HEK293 (cell line): ENCODE measurements around the gene C6orf120.
A peak's percentile ranks its signal among the peaks of the same experiment; 100 is the strongest.

Experiments
- CTCF ChIA-PET: fragments of 350-600 bp; formaldehyde crosslinking; extraction: SDS; loops from one replicate; lab custom pipeline; 2021; ENCODE audit warnings: antibody characterized with exemption; lab: Yijun Ruan, JAX
- POLR2A ChIA-PET: fragments of 300-600 bp; formaldehyde crosslinking; extraction: SDS; loops from one replicate; lab custom pipeline; 2020; ENCODE audit warnings: antibody characterized with exemption, inconsistent platforms; lab: Yijun Ruan, JAX
- H3K27ac ChIP-seq: fragments of 200-500 bp; sonication (Bioruptor generic); 2 replicates; pipeline ENCODE4 v1.5.1; 2014; ENCODE audit warnings: low read depth, low read length, control low read depth, inconsistent platforms; ENCODE audit errors: extremely low read depth
- H3K36me3 ChIP-seq, 2 experiments: fragments of 200-500 bp in 1 of 2; sonication (Bioruptor generic) in 1 of 2; 1 replicate in 1 of 2; 2 replicates in 1 of 2; pipeline ENCODE4 v1.5.1; 2014 to 2017; ENCODE audit warnings: inconsistent platforms in 2 of 2, low read length in 2 of 2; ENCODE audit not compliant: control insufficient read depth in 2 of 2, insufficient read depth in 1 of 2
- H3K4me1 ChIP-seq: fragments of 200-500 bp; sonication (Bioruptor generic); 2 replicates; pipeline ENCODE4 v1.5.1; 2014; ENCODE audit warnings: mild to moderate bottlenecking, low read length, inconsistent platforms; ENCODE audit not compliant: control insufficient read depth, insufficient read depth
- H3K4me3 ChIP-seq: 2 replicates; pipeline ENCODE4 v1.5.1; 2011; ENCODE audit warnings: low read depth, mild to moderate bottlenecking, control low read depth, low read length, moderate library complexity
- H3K9me3 ChIP-seq: fragments of 200-500 bp; sonication (Bioruptor generic); 2 replicates; pipeline ENCODE4 v1.5.1; 2014; ENCODE audit warnings: low read depth, low read length, inconsistent platforms; ENCODE audit not compliant: control insufficient read depth, insufficient read depth
- BCL11A ChIP-seq: fragments of 450-650 bp; formaldehyde crosslinking; IDR thresholded peaks from 2 replicates; pipeline ENCODE4 v1.5.1; 2016; ENCODE audit warnings: low read depth, missing biosample characterization, missing genetic modification characterization
- OSR2 ChIP-seq: fragments of 450-650 bp; formaldehyde crosslinking; IDR thresholded peaks from 2 replicates; pipeline ENCODE4 v1.5.1; 2016; ENCODE audit warnings: missing biosample characterization, missing genetic modification characterization
- SP3 ChIP-seq: fragments of 450-650 bp; formaldehyde crosslinking; IDR thresholded peaks from 2 replicates; pipeline ENCODE4 v1.5.1; 2016; ENCODE audit warnings: missing biosample characterization, missing genetic modification characterization
- WT1 ChIP-seq: fragments of 450-650 bp; formaldehyde crosslinking; IDR thresholded peaks from 2 replicates; pipeline ENCODE4 v1.5.1; 2016; ENCODE audit warnings: missing biosample characterization, missing genetic modification characterization
- ZBTB11 ChIP-seq: fragments of 450-650 bp; formaldehyde crosslinking; conservative IDR thresholded peaks from 2 replicates; pipeline ENCODE4 v1.5.1; 2016; ENCODE audit warnings: low read depth, missing biosample characterization, missing genetic modification characterization
- ZNF16 ChIP-seq: fragments of 450-650 bp; formaldehyde crosslinking; IDR thresholded peaks from 2 replicates; pipeline ENCODE4 v1.5.1; 2016; ENCODE audit warnings: low read depth, missing biosample characterization, missing genetic modification characterization
- ZNF335 ChIP-seq: fragments of 450-650 bp; formaldehyde crosslinking; conservative IDR thresholded peaks from 2 replicates; pipeline ENCODE4 v1.5.1; 2016; ENCODE audit warnings: missing biosample characterization, missing genetic modification characterization
- ZNF362 ChIP-seq: fragments of 450-650 bp; formaldehyde crosslinking; IDR thresholded peaks from 2 replicates; pipeline ENCODE4 v1.5.1; 2016; ENCODE audit warnings: missing biosample characterization, missing genetic modification characterization
- ZNF623 ChIP-seq: fragments of 450-650 bp; formaldehyde crosslinking; IDR thresholded peaks from 2 replicates; pipeline ENCODE4 v1.5.1; 2016; ENCODE audit warnings: missing biosample characterization, missing genetic modification characterization
- ZNF660 ChIP-seq: fragments of 450-650 bp; IDR thresholded peaks from 2 replicates; pipeline ENCODE4 v1.5.1; 2018; ENCODE audit warnings: missing biosample characterization, mild to moderate bottlenecking, missing genetic modification characterization
- ZNF692 ChIP-seq: fragments of 450-650 bp; formaldehyde crosslinking; IDR thresholded peaks from 2 replicates; pipeline ENCODE4 v1.5.1; 2016; ENCODE audit warnings: missing biosample characterization, missing genetic modification characterization
- ZXDB ChIP-seq: fragments of 450-650 bp; formaldehyde crosslinking; IDR thresholded peaks from 2 replicates; pipeline ENCODE4 v1.5.1; 2016; ENCODE audit warnings: missing biosample characterization, missing genetic modification characterization
- TF ChIP-seq, protein P1 (sequence below): fragments of 450-650 bp; formaldehyde crosslinking; IDR thresholded peaks from 2 replicates; pipeline ENCODE4 v1.5.1; 2016; ENCODE audit warnings: missing biosample characterization, missing genetic modification characterization
- TF ChIP-seq, protein P2 (sequence below): fragments of 450-650 bp; formaldehyde crosslinking; IDR thresholded peaks from 2 replicates; pipeline ENCODE4 v1.5.1; 2017; ENCODE audit warnings: missing biosample characterization, mild to moderate bottlenecking, missing genetic modification characterization, moderate library complexity

The C6orf120 gene

DNA sequence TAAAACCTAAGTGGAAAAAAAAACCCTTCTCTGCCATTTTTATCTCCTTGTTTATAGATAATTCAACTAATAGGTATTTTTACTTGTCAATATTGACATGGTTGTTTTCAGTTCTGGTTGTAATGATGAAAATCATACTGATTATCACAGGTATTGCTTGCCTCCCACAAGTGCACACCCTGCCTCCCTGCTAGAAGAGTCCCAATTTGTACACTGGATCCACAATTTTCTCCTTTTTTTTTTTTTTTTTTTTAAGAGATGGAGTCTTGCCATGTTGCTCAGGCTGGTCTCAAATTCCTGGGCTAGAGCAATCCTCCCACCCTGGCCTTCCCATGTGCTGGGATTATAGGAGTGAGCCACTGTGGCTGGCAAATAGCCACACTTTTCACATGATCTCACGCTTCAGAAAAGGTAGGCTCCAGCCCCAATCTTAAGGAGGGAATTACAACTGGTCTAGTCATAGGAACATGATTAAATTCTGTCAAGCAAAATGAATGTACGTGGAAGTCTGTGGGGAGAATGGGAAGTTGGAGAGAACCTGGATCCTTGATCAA, 37.1 kb downstream of the C6orf120 start (continued):
- TF ChIP-seq ZBTB11 (tag by site-specific recombination), result no peak
- TF ChIP-seq, protein P1, sequence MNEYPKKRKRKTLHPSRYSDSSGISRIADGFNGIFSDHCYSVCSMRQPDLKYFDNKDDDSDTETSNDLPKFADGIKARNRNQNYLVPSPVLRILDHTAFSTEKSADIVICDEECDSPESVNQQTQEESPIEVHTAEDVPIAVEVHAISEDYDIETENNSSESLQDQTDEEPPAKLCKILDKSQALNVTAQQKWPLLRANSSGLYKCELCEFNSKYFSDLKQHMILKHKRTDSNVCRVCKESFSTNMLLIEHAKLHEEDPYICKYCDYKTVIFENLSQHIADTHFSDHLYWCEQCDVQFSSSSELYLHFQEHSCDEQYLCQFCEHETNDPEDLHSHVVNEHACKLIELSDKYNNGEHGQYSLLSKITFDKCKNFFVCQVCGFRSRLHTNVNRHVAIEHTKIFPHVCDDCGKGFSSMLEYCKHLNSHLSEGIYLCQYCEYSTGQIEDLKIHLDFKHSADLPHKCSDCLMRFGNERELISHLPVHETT (tag by site-specific recombination), result no peak
- no peak for TF ChIP-seq OSR2 (tag by site-specific recombination)
- TF ChIP-seq ZNF335 (tag by site-specific recombination), result peak; percentile 35; the same call in 1 of the 2 replicates
- TF ChIP-seq ZNF692 (tag by site-specific recombination), result 0 out of 2 replicates have a peak, but pooled peaks have one; percentile 8
- TF ChIP-seq, protein P2, sequence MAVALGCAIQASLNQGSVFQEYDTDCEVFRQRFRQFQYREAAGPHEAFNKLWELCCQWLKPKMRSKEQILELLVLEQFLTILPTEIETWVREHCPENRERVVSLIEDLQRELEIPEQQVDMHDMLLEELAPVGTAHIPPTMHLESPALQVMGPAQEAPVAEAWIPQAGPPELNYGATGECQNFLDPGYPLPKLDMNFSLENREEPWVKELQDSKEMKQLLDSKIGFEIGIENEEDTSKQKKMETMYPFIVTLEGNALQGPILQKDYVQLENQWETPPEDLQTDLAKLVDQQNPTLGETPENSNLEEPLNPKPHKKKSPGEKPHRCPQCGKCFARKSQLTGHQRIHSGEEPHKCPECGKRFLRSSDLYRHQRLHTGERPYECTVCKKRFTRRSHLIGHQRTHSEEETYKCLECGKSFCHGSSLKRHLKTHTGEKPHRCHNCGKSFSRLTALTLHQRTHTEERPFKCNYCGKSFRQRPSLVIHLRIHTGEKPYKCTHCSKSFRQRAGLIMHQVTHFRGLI (tag by site-specific recombination), result no peak
- no peak for TF ChIP-seq ZNF660
- TF ChIP-seq ZNF362 (tag by site-specific recombination), result 0 out of 2 replicates have a peak, but pooled peaks have one; percentile 55
- no peak for TF ChIP-seq BCL11A (tag by site-specific recombination)
- TF ChIP-seq WT1 (tag by site-specific recombination), result peak; percentile 88
- peak; percentile 36; the same call in 1 of the 2 replicates for TF ChIP-seq ZXDB (tag by site-specific recombination)

DNA sequence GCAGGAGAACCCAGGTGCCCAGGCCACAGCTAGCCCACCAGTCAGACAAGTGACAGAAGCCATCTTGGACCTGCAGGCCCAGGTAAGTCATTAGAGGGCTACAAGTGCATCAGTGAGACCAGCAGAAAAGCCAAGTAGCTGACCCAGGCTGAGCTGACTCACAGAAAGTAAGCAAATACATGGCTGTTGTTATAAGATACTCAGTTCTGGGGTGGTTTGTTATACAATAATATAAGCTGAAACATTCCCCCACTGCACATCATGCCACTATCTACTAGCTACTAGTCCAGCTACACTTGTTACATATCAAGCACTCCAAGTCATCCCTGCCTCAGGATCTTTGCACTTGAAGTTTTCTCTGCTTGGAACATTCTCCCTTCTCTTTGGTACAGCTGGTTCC, 39.4 kb downstream of the C6orf120 start:
- POLR2A ChIA-PET, result no interaction called here
- no peak overlapping the region for H3K27ac ChIP-seq
- CTCF ChIA-PET, result interaction anchor here (0.9 kb wide), 1 partner anchor 50 kb away, joined by 3 read pairs; no protein-coding TSS in a partner anchor
- TF ChIP-seq SP3 (tag by site-specific recombination) (no peak), ZNF16 (tag by site-specific recombination) (no peak), ZNF623 (peak; percentile 55), BCL11A (tag by site-specific recombination) (no peak)
- no peaks in the 10 kb centered on the region for H3K36me3 ChIP-seq
- no peak overlapping the region for H3K4me3 ChIP-seq
- H3K9me3 ChIP-seq, result no peaks in the 10 kb centered on the region
- H3K4me1 ChIP-seq, result peaks cover 13% of the 10 kb centered on the region
